SK-N-SH (cell line): ENCODE results near the gene MAN2A1.

ENCODE experiments used
- CTCF ChIP-seq: fragments of 200-600 bp; sonication (generic); IDR thresholded peaks from 2 replicates; pipeline ENCODE4 v1.6.1; 2017; ENCODE audit warnings: antibody characterized with exemption, mild to moderate bottlenecking, moderate library complexity
- ELF1 ChIP-seq: IDR thresholded peaks from 2 replicates; pipeline ENCODE4 v1.4.0; 2012
- FOXM1 ChIP-seq: IDR thresholded peaks from 2 replicates; pipeline ENCODE4 v1.4.0; 2012; ENCODE audit warnings: low read depth, mild to moderate bottlenecking
- MAX ChIP-seq: IDR thresholded peaks from 2 replicates; pipeline ENCODE4 v1.4.0; 2012; ENCODE audit warnings: low read depth
- MXI1 ChIP-seq: IDR thresholded peaks from 2 replicates; pipeline ENCODE4 v1.6.1; 2012; ENCODE audit warnings: mild to moderate bottlenecking, low read depth, low read length, improper control_type of control experiment
- POLR2AphosphoS5 ChIP-seq: IDR thresholded peaks from 2 replicates; pipeline ENCODE4 v1.6.1; 2012; ENCODE audit warnings: low read depth, low read length
- RXRA ChIP-seq: IDR thresholded peaks from 2 replicates; pipeline ENCODE4 v1.4.0; 2012; ENCODE audit warnings: low read depth, mild to moderate bottlenecking, borderline replicate concordance
- TAF1 ChIP-seq: IDR thresholded peaks from 2 replicates; pipeline ENCODE4 v1.6.1; 2012; ENCODE audit warnings: low read depth, mild to moderate bottlenecking, low read length, moderate library complexity, borderline replicate concordance
- TEAD4 ChIP-seq: IDR thresholded peaks from 2 replicates; pipeline ENCODE4 v1.4.0; 2012; ENCODE audit warnings: mild to moderate bottlenecking, borderline replicate concordance; ENCODE audit not compliant: insufficient read depth
- YY1 ChIP-seq: IDR thresholded peaks from 2 replicates; pipeline ENCODE4 v1.4.0; 2012; ENCODE audit warnings: low read depth, mild to moderate bottlenecking
- TF ChIP-seq, protein P1 (sequence below): IDR thresholded peaks from 2 replicates; pipeline ENCODE4 v1.4.0; 2012; ENCODE audit warnings: low read depth, borderline replicate concordance
- TF ChIP-seq, protein P2 (sequence below): IDR thresholded peaks from 2 replicates; pipeline ENCODE4; 2012

DNA sequence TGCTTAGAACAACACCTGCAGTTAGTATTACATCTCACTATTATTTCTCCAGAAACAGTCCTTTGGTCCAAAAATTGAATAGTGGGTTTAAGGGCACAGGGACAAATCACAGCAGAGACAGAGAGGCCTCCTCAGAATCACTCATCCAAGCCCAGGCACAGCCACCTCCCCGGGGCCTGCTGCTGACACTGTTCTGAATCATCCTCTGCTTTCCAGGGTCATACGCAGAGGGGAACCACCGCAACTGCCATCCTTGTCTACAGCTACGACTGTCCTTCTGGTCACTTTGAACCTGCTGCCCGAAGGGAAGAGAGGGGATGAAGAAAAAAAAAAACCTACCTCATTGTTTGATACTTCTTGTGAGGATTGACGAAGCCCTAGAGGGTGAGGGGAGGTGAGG, 35.3 kb upstream of the MAN2A1 start:
- TF ChIP-seq TAF1, result no peak
- TF ChIP-seq CTCF, result no peak
- no peak for TF ChIP-seq YY1
- TF ChIP-seq TEAD4, result no peak
- no peak for TF ChIP-seq MXI1
- no peak for TF ChIP-seq MAX
- TF ChIP-seq, protein P1, sequence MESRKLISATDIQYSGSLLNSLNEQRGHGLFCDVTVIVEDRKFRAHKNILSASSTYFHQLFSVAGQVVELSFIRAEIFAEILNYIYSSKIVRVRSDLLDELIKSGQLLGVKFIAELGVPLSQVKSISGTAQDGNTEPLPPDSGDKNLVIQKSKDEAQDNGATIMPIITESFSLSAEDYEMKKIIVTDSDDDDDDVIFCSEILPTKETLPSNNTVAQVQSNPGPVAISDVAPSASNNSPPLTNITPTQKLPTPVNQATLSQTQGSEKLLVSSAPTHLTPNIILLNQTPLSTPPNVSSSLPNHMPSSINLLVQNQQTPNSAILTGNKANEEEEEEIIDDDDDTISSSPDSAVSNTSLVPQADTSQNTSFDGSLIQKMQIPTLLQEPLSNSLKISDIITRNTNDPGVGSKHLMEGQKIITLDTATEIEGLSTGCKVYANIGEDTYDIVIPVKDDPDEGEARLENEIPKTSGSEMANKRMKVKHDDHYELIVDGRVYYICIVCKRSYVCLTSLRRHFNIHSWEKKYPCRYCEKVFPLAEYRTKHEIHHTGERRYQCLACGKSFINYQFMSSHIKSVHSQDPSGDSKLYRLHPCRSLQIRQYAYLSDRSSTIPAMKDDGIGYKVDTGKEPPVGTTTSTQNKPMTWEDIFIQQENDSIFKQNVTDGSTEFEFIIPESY, result no peak
- TF ChIP-seq POLR2AphosphoS5, result no peak
- no peak for TF ChIP-seq RXRA
- no peak for TF ChIP-seq ELF1
- TF ChIP-seq, protein P2, sequence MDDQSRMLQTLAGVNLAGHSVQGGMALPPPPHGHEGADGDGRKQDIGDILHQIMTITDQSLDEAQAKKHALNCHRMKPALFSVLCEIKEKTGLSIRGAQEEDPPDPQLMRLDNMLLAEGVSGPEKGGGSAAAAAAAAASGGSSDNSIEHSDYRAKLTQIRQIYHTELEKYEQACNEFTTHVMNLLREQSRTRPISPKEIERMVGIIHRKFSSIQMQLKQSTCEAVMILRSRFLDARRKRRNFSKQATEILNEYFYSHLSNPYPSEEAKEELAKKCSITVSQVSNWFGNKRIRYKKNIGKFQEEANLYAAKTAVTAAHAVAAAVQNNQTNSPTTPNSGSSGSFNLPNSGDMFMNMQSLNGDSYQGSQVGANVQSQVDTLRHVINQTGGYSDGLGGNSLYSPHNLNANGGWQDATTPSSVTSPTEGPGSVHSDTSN, result no peak
- TF ChIP-seq FOXM1, result no peak
